HepG2 (cell line): ENCODE data around the gene WDR91. TPM values are rescaled to one million over a fixed set of nuclear protein-coding genes. Genes with fewer than 3 reads are reported as not detected.
A peak's percentile ranks its signal among the peaks of the same experiment; 100 is the strongest.

ENCODE experiments used
- ATAC-seq: fragments of 200-7000 bp; cut with Tn5 transposase; 3 replicates; pipeline ENCODE4 v1.9.1; 2020; ENCODE audit warnings: mild to moderate bottlenecking, moderate library complexity
- BruUV-seq: library from RNA; stranded (reverse); fragments of 400-500 nt; replicated peaks from 2 replicates; lab custom pipeline; 2021; lab: Mats Ljungman, UMichigan
- CTCF ChIA-PET: fragments of 300-600 bp; formaldehyde crosslinking; extraction: SDS; loops from one replicate; lab custom pipeline; 2021; ENCODE audit warnings: low total read pairs, inconsistent platforms, low intra/inter-chr PET ratio; lab: Yijun Ruan, JAX
- POLR2A ChIA-PET: fragments of 350-600 bp; sonication (Branson Sonifier 250); formaldehyde crosslinking; loops from one replicate; lab custom pipeline; 2020; ENCODE audit warnings: antibody characterized with exemption, inconsistent platforms; lab: Yijun Ruan, JAX
- DNase-seq: peaks from one replicate; pipeline ENCODE4 v3.0.0-alpha.2; 2015; ENCODE audit warnings: low spot score
- FAIRE-seq: peaks from 3 replicates; lab custom pipeline; 2011; peaks lifted over from hg19 to GRCh38; lab: Jason Lieb, UNC
- H2AFZ ChIP-seq: one replicate; pipeline ENCODE4 v1.6.1; 2011; ENCODE audit warnings: low read length, inconsistent platforms
- H3K27ac ChIP-seq: fragments of 300-600 bp; 3 replicates; pipeline ENCODE4 v1.8.0; 2011; ENCODE audit warnings: mixed run types, mild to moderate bottlenecking, mixed read lengths, low read length, inconsistent platforms; ENCODE audit not compliant: insufficient read depth; ENCODE audit errors: extremely low read length
- H3K27me3 ChIP-seq, 2 experiments: fragments of 200-600 bp in 1 of 2; 2 replicates in 1 of 2; 3 replicates in 1 of 2; pipeline versions ENCODE4 v1.6.0 to v1.8.0; 2011; ENCODE audit warnings: low read length in 2 of 2, mild to moderate bottlenecking in 2 of 2, moderate library complexity in 2 of 2, inconsistent platforms in 1 of 2; ENCODE audit not compliant: insufficient read depth in 2 of 2, control insufficient read depth in 1 of 2
- H3K36me3 ChIP-seq, 2 experiments: fragments of 200-600 bp in 1 of 2; replicated peaks in 1 of 2; 2 replicates in 1 of 2; 3 replicates in 1 of 2; pipeline versions ENCODE4 v1.5.1 to v1.8.0; 2011; ENCODE audit warnings: low read length in 2 of 2, inconsistent platforms in 1 of 2; ENCODE audit not compliant: insufficient read depth in 2 of 2, control insufficient read depth in 1 of 2
- H3K4me1 ChIP-seq: 2 replicates; pipeline ENCODE4 v1.5.1; 2012; ENCODE audit warnings: low read length, inconsistent platforms; ENCODE audit not compliant: insufficient read depth
- H3K4me2 ChIP-seq: 2 replicates; pipeline ENCODE4 v1.6.0; 2011; ENCODE audit warnings: low read depth, low read length, inconsistent platforms
- H3K4me3 ChIP-seq, 3 experiments: fragments of 200-600 bp in 1 of 3; sonication (generic), shearing (Covaris generic) in 1 of 3; replicated peaks in 1 of 3; 2 replicates each; pipeline ENCODE4 v1.5.1; 2011 to 2016; ENCODE audit warnings: low read length in 3 of 3, inconsistent platforms in 2 of 3, low read depth in 2 of 3, mild to moderate bottlenecking in 2 of 3, control low read depth in 1 of 3, mixed read lengths in 1 of 3; ENCODE audit not compliant: insufficient read depth in 1 of 3
- H3K79me2 ChIP-seq: one replicate; pipeline ENCODE4 v1.6.1; 2011; ENCODE audit warnings: low read length, inconsistent platforms; ENCODE audit not compliant: insufficient read depth
- H3K9ac ChIP-seq: 2 replicates; pipeline ENCODE4 v1.6.0; 2011; ENCODE audit warnings: mild to moderate bottlenecking, low read depth, low read length, inconsistent platforms; ENCODE audit not compliant: insufficient read depth
- H3K9me3 ChIP-seq: 2 replicates; pipeline ENCODE4 v1.5.1; 2012; ENCODE audit warnings: mild to moderate bottlenecking, low read length
- H4K20me1 ChIP-seq: 2 replicates; pipeline ENCODE4 v1.6.0; 2011; ENCODE audit warnings: inconsistent platforms, mild to moderate bottlenecking, low read length, moderate library complexity; ENCODE audit not compliant: insufficient read depth
- RELA ChIP-seq: sonication (generic); formaldehyde crosslinking; IDR thresholded peaks from 2 replicates; pipeline ENCODE4 v1.4.0; 2020; ENCODE audit warnings: missing genetic modification reagents
- SOX13 ChIP-seq, 3 experiments: fragments of 450-650 bp in 1 of 3; sonication (generic) in 1 of 3; formaldehyde crosslinking in 1 of 3; IDR thresholded peaks in 2 of 3; conservative IDR thresholded peaks in 1 of 3; 2 replicates each; pipeline versions ENCODE4 v1.5.0 to v1.6.1; 2016 to 2020; ENCODE audit warnings: antibody characterized with exemption in 1 of 3, mild to moderate bottlenecking in 1 of 3, missing compliant biosample characterization in 1 of 3, missing genetic modification reagents in 1 of 3, moderate library complexity in 1 of 3
- TCF7 ChIP-seq: sonication (generic); IDR thresholded peaks from 2 replicates; pipeline ENCODE4 v1.6.1; 2016; ENCODE audit warnings: antibody characterized with exemption, low read depth
- ZBED4 ChIP-seq: sonication (generic); formaldehyde crosslinking; IDR thresholded peaks from 2 replicates; pipeline ENCODE4 v1.4.0; 2020; ENCODE audit warnings: missing genetic modification reagents, borderline replicate concordance
- ZFP36L1 ChIP-seq: sonication (generic); formaldehyde crosslinking; IDR thresholded peaks from 2 replicates; pipeline ENCODE4 v1.8.0; 2022; ENCODE audit warnings: mild to moderate bottlenecking, missing genetic modification reagents, moderate library complexity
- ZNF350 ChIP-seq: sonication (generic); formaldehyde crosslinking; IDR thresholded peaks from 2 replicates; pipeline ENCODE4 v1.4.0; 2020; ENCODE audit warnings: mild to moderate bottlenecking, low read depth, missing genetic modification reagents, borderline replicate concordance
- ZNF557 ChIP-seq: sonication (generic); formaldehyde crosslinking; IDR thresholded peaks from 2 replicates; pipeline ENCODE4 v1.4.0; 2020; ENCODE audit warnings: missing genetic modification reagents
- WGBS: methylation state at CpG from one replicate; pipeline ENCODE4 v1.1.6; 2017; ENCODE audit warnings: low lambda C conversion rate; 5-methylcytosine and 5-hydroxymethylcytosine counted together
- in situ Hi-C: cut with HindIII; loops from 2 replicates; pipeline ENCODE4 v1.10.0; 2017; ENCODE audit warnings: low pct_unique_long_range_greater_than_20kb; ENCODE audit not compliant: extremely low pct_ligation_motif_present
- intact Hi-C: fragments of 100-400 bp; cut with micrococcal nuclease; formaldehyde crosslinking; loops from one replicate; pipeline ENCODE4 v1.10.0; 2022; ENCODE audit not compliant: unreplicated experiment
- polyA plus RNA-seq, 8 experiments: library from polyadenylated mRNA; depleted of rRNA in 3 of 8; stranded (reverse) in 7 of 8; unstranded in 1 of 8; fragments of >200 nt; fragmentation: Illumina TruSeq in 4 of 8; extraction: Trizol in 4 of 8; gene quantifications; 2 replicates each; pipeline versions ENCODE4 v1.2.1 to v1.2.3, GENCODE V29; 2011 to 2016; ENCODE audit warnings: low read depth in 4 of 8, missing spikeins in 1 of 8, mixed read lengths in 1 of 8; ENCODE audit not compliant: insufficient read depth in 1 of 8
- total RNA-seq, 5 experiments: library from RNA; depleted of rRNA; stranded (reverse); fragments of >200 nt; fragmentation: Illumina TruSeq; extraction: Trizol; gene quantifications; 2 replicates each; pipeline ENCODE4 v1.2.3, GENCODE V29; 2016; ENCODE audit warnings: low read depth in 1 of 5
- TF ChIP-seq, protein P1 (sequence below): sonication (generic); formaldehyde crosslinking; IDR thresholded peaks from 2 replicates; pipeline ENCODE4 v1.4.0; 2020; ENCODE audit warnings: missing genetic modification reagents

Gene WDR91
- total and polyA plus RNA-seq, 2 of the 13 experiments (the other 11 are each of a cell fraction or from before 2014, with no cell fraction given) = 11.6 to 12.1 TPM

- TF ChIP-seq SOX13 (IDR thresholded peaks at IDR 0.05) = no peak
- TF ChIP-seq SOX13 (CRISPR knock-in tag; conservative IDR thresholded peaks at IDR 0.05 in 1 of 2, IDR thresholded peaks at IDR 0.05 in 1 of 2) = 0 out of 4 replicates have a peak, but pooled peaks of 1 of the 2 experiments have one; percentile 16
- TF ChIP-seq ZNF557 (CRISPR knock-in tag) = no peak
- TF ChIP-seq, protein P1, sequence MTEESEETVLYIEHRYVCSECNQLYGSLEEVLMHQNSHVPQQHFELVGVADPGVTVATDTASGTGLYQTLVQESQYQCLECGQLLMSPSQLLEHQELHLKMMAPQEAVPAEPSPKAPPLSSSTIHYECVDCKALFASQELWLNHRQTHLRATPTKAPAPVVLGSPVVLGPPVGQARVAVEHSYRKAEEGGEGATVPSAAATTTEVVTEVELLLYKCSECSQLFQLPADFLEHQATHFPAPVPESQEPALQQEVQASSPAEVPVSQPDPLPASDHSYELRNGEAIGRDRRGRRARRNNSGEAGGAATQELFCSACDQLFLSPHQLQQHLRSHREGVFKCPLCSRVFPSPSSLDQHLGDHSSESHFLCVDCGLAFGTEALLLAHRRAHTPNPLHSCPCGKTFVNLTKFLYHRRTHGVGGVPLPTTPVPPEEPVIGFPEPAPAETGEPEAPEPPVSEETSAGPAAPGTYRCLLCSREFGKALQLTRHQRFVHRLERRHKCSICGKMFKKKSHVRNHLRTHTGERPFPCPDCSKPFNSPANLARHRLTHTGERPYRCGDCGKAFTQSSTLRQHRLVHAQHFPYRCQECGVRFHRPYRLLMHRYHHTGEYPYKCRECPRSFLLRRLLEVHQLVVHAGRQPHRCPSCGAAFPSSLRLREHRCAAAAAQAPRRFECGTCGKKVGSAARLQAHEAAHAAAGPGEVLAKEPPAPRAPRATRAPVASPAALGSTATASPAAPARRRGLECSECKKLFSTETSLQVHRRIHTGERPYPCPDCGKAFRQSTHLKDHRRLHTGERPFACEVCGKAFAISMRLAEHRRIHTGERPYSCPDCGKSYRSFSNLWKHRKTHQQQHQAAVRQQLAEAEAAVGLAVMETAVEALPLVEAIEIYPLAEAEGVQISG = no peak
- TF ChIP-seq ZFP36L1 (CRISPR knock-in tag) = no peak
- TF ChIP-seq RELA (CRISPR knock-in tag) = no peak
- TF ChIP-seq, all 625 proteins: peak for 7
Measured at GRCh38 chr7:135208102-135208793, 3.1 kb downstream of the WDR91 start (continued).

DNA sequence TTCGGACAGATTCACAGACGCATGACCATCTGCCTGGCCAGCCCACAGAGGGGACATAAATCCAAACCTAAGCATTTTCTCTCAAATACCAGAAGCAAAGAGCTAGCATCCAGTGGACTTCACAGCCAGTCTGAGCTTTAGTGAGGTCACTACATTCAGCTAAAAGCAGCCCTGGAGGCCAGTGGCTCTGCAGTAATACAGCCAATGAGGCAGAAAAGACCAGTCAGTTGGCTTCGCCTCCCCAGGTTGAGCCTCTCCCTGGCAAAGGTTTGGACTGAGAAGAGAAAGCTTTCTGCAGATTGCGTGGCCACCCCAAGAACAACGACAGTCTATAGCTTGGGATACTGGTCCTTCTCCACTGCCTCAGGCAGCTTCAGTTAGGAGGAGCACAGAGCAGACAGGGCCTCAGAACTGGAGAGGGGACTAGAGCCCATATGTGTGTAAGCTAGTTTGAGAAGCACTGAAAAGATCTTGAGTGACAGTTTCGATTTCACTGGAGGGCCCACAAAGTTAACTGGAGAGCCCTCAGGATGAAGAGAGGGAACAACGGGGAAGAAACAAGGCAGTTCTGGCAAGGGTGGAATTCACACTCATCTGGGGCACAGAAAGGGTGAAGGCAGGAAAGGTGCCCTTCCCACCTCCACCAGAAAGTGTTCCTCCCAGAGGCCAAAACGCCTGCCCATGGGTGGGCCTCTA is 3.8 kb downstream of the WDR91 start:
- intact Hi-C loops (no loop called here), in situ Hi-C loops (no loop called here)
- FAIRE-seq = no peak
- POLR2A ChIA-PET = interaction anchor here (1.1 to 1.6 kb wide), 3 partner anchors 11 to 60 kb away, joined by 3 to 7 read pairs (median 6); partner anchors contain the start of genes CYREN and TMEM140
- BruUV-seq = no TSS peak
- Histone ChIP-seq H4K20me1 (no peaks in the 10 kb centered on the region), H3K27ac (peak overlapping the region; percentile 17), H3K79me2 (peaks cover 9% of the 10 kb centered on the region), H3K27me3 (no peaks in the 10 kb centered on the region; a peak in 1 of 5 replicates), H3K4me2 (peak overlapping the region; percentile 54), H2AFZ (no peak overlapping the region), H3K9me3 (no peaks in the 10 kb centered on the region), H3K36me3 (peaks cover 6 to 13% of the 10 kb centered on the region in 2 experiments), H3K4me1 (peaks cover 40% of the 10 kb centered on the region), H3K9ac (peak overlapping the region; percentile 37; the same call in 1 of the 2 replicates), H3K4me3 (peak overlapping the region in 1 of 3 experiments; percentile 17; a peak in 1 of 6 replicates)
- CTCF ChIA-PET = no interaction called here
- DNase-seq = no peak
- WGBS = 78% methylated on average over 8 of the region's 8 CpGs
- TF ChIP-seq ZNF350 (CRISPR knock-in tag) (0 out of 2 replicates have a peak, but pooled peaks have one; percentile 36), TCF7 (no peak), ZBED4 (CRISPR knock-in tag) (0 out of 2 replicates have a peak, but pooled peaks have one; percentile 14)
- ATAC-seq = no peak
